Activated T-cell treated with anti-CD3 and anti-CD28 coated beads, Interleukin-2, amount 50 U/mL, for 1 hour (primary cell): ENCODE results near the gene FAM237B.

Experiments used
- DNase-seq: peaks from one replicate; pipeline ENCODE4 v3.0.0-alpha.2; 2020

Gene FAM237B

GRCh38 chr7:90290244-90291113 is 30.6 kb downstream of the FAM237B start:
- DNase-seq: no peak

- no peak for DNase-seq
Observed at GRCh38 chr7:90288154-90288553, 33.0 kb downstream of the FAM237B start.

GRCh38 chr7:90276033-90276728 is 44.9 kb downstream of the FAM237B start:
- no peak for DNase-seq

GRCh38 chr7:90274161-90274560 is 46.9 kb downstream of the FAM237B start:
- no peak for DNase-seq

- no peak for DNase-seq
Observed at GRCh38 chr7:90272242-90272641, 48.9 kb downstream of the FAM237B start.

- no peak for DNase-seq
Observed at GRCh38 chr7:90271753-90272152, 49.4 kb downstream of the FAM237B start.

GRCh38 chr7:90270431-90271178 is 50.5 kb downstream of the FAM237B start:
- no peak for DNase-seq

- no peak for DNase-seq
Observed at GRCh38 chr7:90269163-90269562, 51.9 kb downstream of the FAM237B start.

- DNase-seq: no peak
Observed at GRCh38 chr7:90267263-90267858, 53.7 kb downstream of the FAM237B start.

GRCh38 chr7:90266808-90267207 is 54.3 kb downstream of the FAM237B start:
- no peak for DNase-seq
